HG02571 (cell line): ENCODE data around the gene ISYNA1.

Experiments used
- ATAC-seq: cut with Tn5 transposase; IDR thresholded peaks from one replicate; pipeline ENCODE4 v1.9.1; 2021; ENCODE audit warnings: mild to moderate bottlenecking, moderate library complexity; ENCODE audit not compliant: unreplicated experiment

ISYNA1 gene

GRCh38 chr19:18445262-18445948 is 7.5 kb upstream of the ISYNA1 start:
- ATAC-seq: no peak

DNA sequence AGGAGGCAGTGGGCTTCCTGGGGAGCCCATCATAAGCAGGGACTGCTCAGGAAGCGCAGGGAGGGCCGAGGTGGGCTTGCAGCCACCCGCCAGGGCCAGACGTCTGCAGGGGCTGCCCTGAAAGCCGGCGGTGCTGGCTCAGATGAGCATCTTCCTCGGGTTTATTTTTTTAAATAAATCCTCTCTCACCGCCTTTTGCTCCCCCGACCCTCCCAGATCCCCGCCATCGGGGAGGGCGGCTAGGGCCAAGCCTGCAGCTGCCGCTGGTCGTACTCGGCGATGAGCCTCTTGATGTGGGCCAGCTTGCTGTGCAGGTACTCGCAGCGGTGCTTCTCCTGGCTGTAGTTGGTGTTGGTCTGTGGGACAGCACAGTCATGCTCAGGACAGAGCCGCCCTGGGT is 6.6 kb upstream of the ISYNA1 start:
- ATAC-seq: no peak

DNA sequence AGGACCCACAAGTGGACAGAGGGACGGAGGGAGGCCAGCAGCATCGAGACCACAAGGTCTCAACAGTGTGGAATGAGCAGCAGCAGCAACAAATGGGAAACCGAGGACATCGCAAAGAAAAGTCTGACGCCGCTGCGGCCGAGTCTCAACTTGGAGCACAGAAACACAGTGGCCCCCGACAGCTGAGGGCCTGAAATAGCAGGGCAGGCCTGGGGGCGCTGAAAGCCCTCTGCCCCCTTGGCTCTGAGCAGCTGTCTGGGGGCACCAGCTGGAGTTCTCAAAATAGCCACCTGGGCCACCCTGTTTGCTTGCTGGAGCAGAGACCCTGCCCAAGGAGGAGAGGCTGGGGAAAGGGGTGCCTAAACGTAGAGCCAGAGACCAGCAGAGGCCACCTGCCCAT is 5.9 kb upstream of the ISYNA1 start:
- no peak for ATAC-seq

DNA sequence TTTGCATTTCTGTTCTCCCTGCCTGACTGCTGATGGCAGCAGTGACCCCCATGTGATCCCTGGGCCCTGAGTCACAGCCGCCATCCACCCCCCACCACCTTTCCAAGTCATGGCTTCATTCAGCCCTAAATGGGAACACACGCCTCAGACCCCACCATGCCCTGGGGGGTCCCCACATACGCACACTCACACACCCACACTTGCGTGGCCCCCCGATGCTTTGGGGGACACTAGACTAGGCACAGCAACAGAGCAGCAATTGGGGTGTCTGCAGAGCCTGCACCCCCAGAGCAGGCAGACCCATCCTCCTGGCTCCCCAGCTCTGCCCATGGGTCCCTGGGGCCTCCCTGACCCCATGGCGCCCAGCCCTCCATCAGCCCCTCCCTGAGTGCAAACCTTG is 5.5 kb upstream of the ISYNA1 start:
- ATAC-seq: no peak

DNA sequence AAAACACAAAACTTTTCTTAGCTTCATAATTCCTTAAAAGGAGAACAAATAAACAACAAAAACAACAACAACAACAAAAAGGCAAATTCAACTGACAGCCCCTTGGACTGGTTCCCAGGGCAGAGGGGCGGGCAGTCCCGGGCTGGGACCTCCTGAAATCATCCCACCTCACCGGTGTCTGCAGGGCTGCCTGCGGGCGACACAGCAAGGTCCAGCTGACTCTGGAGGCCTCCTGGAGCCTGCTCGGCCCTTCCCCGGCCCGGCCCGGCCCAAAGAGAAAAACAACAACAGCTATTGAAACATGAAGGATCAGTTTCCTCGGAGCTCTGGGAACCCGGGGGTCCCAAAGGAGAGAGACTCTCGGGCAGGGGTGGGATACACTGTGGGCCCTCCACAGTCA is 5.0 kb upstream of the ISYNA1 start:
- ATAC-seq: no peak

- no peak for ATAC-seq
These were observed 4.2 kb upstream of the ISYNA1 start for GRCh38 chr19:18441804-18442788.

GRCh38 chr19:18440936-18441803 is 3.2 kb upstream of the ISYNA1 start:
- no peak for ATAC-seq

DNA sequence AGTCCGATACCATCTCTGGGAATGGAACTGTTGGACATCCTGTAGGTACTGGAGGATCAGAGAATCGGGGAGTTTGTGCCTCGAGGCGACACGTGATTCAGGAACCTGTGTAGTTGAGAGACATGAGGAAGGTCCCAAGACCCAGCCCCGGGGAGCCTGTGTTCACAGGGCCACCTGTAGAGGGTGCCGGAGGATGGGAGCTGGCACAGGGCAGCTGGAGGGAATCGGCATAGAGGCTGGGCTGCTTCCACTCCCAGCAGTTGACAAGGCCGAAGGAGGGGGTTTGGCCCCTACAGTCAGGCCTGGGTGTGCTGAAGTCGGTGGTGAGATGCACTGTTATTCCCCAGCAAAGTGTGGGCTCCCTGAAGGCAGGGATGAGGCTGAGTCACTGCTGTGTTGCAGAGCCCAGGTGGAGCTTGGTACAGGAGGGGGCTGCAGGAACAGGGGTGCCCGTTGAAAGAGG is 2.5 kb upstream of the ISYNA1 start:
- no peak for ATAC-seq

- no peak for ATAC-seq
These were observed 1.9 kb upstream of the ISYNA1 start for GRCh38 chr19:18439910-18440237.

DNA sequence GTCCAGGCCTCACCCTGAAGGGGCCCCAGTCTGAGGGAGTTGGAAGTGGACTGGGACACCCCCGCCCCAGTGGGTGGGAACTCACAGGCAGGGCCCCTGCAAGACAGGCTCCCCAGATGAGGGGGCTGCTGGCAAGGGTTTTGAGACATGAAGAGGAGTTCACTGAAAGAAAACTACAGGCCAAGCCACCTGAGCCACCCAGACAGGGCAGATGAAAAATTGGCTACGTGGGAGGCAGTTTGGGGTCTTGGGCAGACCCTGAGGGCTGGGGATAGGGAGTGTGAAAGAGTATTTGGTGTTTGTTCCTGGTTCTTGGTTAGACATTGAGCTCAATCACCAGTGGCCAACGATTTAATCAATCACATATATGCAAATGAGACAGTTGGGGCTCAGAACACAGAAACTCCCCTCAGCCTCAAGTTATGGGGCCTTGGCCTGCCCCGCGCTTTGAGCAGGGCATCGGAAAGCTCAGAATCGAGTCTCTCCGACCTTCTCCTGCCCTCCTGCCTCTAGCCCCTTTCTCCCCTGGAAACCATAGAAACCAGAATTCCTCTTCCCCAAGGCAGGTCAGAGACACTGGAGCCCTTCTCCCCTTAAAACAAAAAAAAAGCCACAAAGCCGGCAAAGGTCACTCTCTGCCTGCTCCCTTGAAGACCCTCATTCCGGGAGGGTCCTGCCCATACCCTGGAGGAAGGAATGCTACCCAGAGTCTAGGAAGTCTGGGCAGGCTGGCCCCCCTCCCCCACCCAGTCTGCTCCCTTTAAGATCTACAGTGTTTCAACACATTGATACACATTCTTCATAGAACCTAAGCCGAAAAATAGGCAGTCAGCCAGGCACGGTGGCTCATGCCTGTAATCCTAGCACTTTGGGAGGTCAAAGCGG is 1.3 kb upstream of the ISYNA1 start:
- ATAC-seq: no peak

- ATAC-seq: no peak
These were observed 545 bp upstream of the ISYNA1 start for GRCh38 chr19:18438331-18439024.

- peak; percentile 37 for ATAC-seq
These were observed 1.1 kb downstream of the ISYNA1 start for GRCh38 chr19:18436671-18437490.

GRCh38 chr19:18435842-18436670 is 1.9 kb downstream of the ISYNA1 start:
- ATAC-seq: no peak

DNA sequence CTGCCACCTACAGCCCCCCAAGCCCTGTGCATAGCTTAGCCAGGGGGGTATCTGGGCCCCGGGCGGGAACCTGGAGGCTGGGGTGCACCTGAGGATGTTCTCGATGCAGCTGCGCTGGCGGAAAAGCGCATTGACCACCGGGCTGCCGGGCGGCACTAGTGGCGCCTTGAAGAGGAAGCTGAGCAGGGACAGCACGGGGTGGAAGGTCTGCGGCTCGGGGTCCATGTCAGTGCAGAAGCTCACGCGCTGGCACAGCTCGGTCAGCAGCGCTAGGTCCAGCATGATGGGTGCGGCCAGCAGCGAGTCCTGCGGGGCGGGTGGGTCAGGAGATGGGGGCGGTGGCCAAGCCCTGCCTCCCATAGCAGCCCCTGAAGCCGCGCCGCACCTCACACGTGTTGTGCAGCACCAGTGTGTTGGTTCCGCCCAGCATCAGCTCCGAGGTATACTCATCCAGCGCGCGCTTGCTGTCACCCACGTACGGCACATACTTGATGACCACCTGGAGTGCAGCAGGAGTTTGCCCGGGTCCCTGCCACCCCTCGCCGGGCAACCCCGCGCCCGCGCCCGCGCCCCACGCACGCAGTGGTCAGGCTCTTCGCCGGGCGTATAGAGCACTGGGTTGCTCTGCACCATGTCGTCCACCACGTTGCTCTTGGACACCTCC is 2.6 kb downstream of the ISYNA1 start:
- no peak for ATAC-seq

- no peak for ATAC-seq
These were observed 3.3 kb downstream of the ISYNA1 start for GRCh38 chr19:18434411-18435175.

DNA sequence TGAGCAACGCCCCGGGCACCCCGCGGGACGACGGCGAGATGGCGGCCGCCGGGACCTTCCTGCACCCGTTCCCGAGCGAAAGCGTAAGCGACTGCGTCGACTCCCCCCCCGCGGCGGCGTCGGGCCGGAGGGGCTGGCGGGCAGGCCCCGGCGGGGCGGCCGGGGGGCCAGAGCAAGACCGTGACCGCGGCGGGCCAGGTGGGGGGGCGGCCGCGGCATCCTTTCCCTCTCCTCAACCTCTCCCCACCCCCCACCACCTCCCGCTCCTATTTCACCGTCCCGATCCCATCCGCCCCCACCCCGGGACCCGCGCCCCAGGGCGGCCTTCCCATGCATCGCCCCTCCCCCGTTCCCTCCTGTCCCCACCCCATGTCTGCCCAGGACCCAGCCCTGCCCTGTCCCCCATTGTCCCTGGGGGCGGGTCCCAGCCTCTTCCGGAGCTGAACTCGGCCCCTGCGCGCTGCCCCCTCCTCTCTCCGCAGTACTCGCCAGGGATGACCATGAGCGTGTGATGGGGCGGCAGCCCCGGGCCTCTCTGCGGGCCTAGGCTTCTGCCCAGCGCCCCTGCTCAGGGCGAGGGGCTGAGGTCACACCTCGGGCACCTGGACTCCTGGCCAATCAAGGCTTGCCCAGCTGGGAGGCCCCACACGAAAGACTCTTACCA is 4.1 kb downstream of the ISYNA1 start:
- no peak for ATAC-seq
